ENCODE data around the gene KMT2C.

DNA sequence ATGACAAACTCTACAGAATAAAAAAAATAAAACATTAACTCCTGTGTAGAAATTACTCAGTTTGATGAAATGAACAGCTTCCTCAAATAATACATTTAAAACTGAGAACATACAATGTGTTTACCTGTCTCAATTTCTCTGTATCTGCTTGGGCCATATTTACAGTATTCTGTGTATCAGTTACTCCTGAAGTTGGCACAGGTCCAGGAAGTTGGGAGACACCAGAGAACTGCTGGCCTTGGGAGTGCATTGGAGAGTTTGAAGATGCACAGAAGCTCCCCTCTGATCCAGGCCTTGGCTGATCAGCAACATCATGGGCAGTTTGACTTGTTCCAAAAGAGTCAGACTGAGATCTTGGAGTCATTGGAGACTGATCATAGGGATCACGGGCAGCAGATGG lies 255.2 kb downstream of the KMT2C start:
- TF ChIP-seq POLR2AphosphoS5 (IDR thresholded peaks at IDR 0.05) (no peak), POLR2A (IDR thresholded peaks at IDR 0.05) (no peak)
- TF ChIP-seq, protein P1, sequence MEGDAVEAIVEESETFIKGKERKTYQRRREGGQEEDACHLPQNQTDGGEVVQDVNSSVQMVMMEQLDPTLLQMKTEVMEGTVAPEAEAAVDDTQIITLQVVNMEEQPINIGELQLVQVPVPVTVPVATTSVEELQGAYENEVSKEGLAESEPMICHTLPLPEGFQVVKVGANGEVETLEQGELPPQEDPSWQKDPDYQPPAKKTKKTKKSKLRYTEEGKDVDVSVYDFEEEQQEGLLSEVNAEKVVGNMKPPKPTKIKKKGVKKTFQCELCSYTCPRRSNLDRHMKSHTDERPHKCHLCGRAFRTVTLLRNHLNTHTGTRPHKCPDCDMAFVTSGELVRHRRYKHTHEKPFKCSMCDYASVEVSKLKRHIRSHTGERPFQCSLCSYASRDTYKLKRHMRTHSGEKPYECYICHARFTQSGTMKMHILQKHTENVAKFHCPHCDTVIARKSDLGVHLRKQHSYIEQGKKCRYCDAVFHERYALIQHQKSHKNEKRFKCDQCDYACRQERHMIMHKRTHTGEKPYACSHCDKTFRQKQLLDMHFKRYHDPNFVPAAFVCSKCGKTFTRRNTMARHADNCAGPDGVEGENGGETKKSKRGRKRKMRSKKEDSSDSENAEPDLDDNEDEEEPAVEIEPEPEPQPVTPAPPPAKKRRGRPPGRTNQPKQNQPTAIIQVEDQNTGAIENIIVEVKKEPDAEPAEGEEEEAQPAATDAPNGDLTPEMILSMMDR (IDR thresholded peaks at IDR 0.05): no peak
